GM12878 (cell line): ENCODE measurements around the gene KIAA1217. TPM values are rescaled to one million over a fixed set of nuclear protein-coding genes. Genes with fewer than 3 reads are reported as not detected.

Source experiments
- GABPA ChIP-seq: IDR thresholded peaks from 2 replicates; pipeline ENCODE4 v1.6.1; 2014; ENCODE audit warnings: antibody characterized with exemption, low read depth, mild to moderate bottlenecking, inconsistent platforms
- HDAC2 ChIP-seq: fragments of 200-600 bp; sonication (generic); IDR thresholded peaks from 2 replicates; pipeline ENCODE4 v1.6.1; 2017
- JUNB ChIP-seq: IDR thresholded peaks from 2 replicates; pipeline ENCODE4 v1.6.1; 2016; ENCODE audit warnings: antibody characterized with exemption, mild to moderate bottlenecking
- KDM1A ChIP-seq: fragments of 200-600 bp; sonication (generic); IDR thresholded peaks from 2 replicates; pipeline ENCODE4 v1.6.1; 2016; ENCODE audit warnings: borderline replicate concordance
- NBN ChIP-seq: fragments of 450-650 bp; IDR thresholded peaks from 2 replicates; pipeline ENCODE4 v1.6.1; 2016
- PML ChIP-seq: IDR thresholded peaks from 2 replicates; pipeline ENCODE4 v1.6.1; 2012; ENCODE audit warnings: low read length, inconsistent platforms
- RAD51 ChIP-seq: fragments of 450-650 bp; IDR thresholded peaks from 2 replicates; pipeline ENCODE4 v1.6.1; 2016; ENCODE audit warnings: moderate library complexity, mild to moderate bottlenecking, inconsistent platforms
- TCF12 ChIP-seq: IDR thresholded peaks from 2 replicates; pipeline ENCODE4 v1.6.1; 2011; ENCODE audit warnings: low read depth, mild to moderate bottlenecking, low read length
- polyA plus RNA-seq, 11 experiments: library from polyadenylated mRNA; depleted of rRNA in 4 of 11; unstranded in 6 of 11; stranded (reverse) in 5 of 11; fragments of >200 nt; fragmentation: Nextera tagmentation in 4 of 11; fragmentation: Illumina TruSeq in 1 of 11; extraction: Ambion mirVana in 4 of 11; extraction: Trizol in 1 of 11; gene quantifications; 1 replicate in 1 of 11; 2 replicates in 10 of 11; pipeline versions ENCODE4 v1.2.1 to v1.2.3, GENCODE V29; 2011 to 2016; ENCODE audit warnings: inconsistent platforms in 2 of 11, missing spikeins in 2 of 11, low read depth in 1 of 11
- total RNA-seq, 4 experiments: library from RNA; depleted of rRNA in 3 of 4; stranded (reverse); fragments of >200 nt in 3 of 4; fragmentation: Illumina TruSeq in 1 of 4; extraction: Trizol in 1 of 4; gene quantifications; 2 replicates each; pipeline versions ENCODE4 v1.2.1 to v1.2.3, GENCODE V29; 2013 to 2021
- TF ChIP-seq, protein P1 (sequence below): IDR thresholded peaks from 2 replicates; pipeline ENCODE4 v1.6.1; 2012; ENCODE audit warnings: low read length, inconsistent platforms
- TF ChIP-seq, protein P2 (sequence below): fragments of 450-650 bp; IDR thresholded peaks from 2 replicates; pipeline ENCODE4 v1.6.1; 2016; ENCODE audit warnings: mild to moderate bottlenecking
- TF ChIP-seq, protein P3 (sequence below): IDR thresholded peaks from 2 replicates; pipeline ENCODE4 v1.6.1; 2012; ENCODE audit warnings: low read depth, low read length, improper control_type of control experiment
- TF ChIP-seq, protein P4 (sequence below): fragments of 450-650 bp; IDR thresholded peaks from 2 replicates; pipeline ENCODE4 v1.6.1; 2017; ENCODE audit warnings: mild to moderate bottlenecking, moderate library complexity

KIAA1217 gene
- total and polyA plus RNA-seq, 10 of the 15 experiments (the other 5 are each of a cell fraction or from before 2014, with no cell fraction given) = 0.57 to 3.8 (median 2.1) TPM

DNA sequence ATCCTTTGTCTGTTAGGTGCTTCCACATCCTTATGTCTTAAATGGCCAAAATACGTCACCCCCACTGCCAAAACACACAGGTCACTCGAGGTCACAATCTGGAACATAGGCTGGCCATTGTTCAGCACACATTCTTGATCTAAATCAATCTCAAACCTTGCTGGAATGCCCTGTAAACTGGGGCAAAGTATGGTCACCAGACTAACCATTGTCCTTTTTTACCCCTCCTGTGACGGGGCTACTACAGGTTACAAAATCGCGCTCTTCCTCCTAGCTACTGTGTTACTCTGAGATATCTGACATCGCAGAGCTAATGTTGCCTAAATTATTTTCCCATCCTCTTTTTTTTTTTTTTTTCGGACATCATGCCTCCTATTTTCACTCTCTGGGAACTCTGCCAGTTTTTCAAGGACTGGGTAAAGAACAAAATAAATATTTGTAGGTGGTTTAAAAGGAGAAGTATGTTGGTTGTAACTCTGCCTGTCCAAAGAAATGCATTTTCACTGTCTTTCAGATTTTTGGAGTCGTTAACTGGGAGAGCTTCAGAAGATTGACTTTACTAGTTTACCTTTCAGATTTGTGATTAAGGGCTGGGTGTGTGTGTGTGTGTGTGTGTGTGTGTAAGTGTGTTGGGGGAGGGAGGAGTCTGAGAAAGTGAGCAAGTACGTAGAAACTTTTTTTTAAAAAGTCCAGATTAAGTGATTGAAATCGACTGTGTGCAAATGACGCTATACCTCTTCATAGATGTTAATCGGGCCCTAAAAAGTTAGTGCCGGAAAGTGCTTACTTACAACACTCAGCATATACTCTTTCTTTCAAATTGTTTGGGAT, 942 bp upstream of the KIAA1217 start (continued):
- TF ChIP-seq KDM1A (no peak), TCF12 (no peak), PML (no peak), NBN (no peak), HDAC2 (no peak), JUNB (no peak), GABPA (no peak), RAD51 (no peak)
- TF ChIP-seq, protein P1, sequence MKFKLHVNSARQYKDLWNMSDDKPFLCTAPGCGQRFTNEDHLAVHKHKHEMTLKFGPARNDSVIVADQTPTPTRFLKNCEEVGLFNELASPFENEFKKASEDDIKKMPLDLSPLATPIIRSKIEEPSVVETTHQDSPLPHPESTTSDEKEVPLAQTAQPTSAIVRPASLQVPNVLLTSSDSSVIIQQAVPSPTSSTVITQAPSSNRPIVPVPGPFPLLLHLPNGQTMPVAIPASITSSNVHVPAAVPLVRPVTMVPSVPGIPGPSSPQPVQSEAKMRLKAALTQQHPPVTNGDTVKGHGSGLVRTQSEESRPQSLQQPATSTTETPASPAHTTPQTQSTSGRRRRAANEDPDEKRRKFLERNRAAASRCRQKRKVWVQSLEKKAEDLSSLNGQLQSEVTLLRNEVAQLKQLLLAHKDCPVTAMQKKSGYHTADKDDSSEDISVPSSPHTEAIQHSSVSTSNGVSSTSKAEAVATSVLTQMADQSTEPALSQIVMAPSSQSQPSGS = no peak
- TF ChIP-seq, protein P2, sequence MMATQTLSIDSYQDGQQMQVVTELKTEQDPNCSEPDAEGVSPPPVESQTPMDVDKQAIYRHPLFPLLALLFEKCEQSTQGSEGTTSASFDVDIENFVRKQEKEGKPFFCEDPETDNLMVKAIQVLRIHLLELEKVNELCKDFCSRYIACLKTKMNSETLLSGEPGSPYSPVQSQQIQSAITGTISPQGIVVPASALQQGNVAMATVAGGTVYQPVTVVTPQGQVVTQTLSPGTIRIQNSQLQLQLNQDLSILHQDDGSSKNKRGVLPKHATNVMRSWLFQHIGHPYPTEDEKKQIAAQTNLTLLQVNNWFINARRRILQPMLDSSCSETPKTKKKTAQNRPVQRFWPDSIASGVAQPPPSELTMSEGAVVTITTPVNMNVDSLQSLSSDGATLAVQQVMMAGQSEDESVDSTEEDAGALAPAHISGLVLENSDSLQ = no peak
- TF ChIP-seq, protein P3, sequence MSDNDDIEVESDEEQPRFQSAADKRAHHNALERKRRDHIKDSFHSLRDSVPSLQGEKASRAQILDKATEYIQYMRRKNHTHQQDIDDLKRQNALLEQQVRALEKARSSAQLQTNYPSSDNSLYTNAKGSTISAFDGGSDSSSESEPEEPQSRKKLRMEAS = no peak
- TF ChIP-seq, protein P4, sequence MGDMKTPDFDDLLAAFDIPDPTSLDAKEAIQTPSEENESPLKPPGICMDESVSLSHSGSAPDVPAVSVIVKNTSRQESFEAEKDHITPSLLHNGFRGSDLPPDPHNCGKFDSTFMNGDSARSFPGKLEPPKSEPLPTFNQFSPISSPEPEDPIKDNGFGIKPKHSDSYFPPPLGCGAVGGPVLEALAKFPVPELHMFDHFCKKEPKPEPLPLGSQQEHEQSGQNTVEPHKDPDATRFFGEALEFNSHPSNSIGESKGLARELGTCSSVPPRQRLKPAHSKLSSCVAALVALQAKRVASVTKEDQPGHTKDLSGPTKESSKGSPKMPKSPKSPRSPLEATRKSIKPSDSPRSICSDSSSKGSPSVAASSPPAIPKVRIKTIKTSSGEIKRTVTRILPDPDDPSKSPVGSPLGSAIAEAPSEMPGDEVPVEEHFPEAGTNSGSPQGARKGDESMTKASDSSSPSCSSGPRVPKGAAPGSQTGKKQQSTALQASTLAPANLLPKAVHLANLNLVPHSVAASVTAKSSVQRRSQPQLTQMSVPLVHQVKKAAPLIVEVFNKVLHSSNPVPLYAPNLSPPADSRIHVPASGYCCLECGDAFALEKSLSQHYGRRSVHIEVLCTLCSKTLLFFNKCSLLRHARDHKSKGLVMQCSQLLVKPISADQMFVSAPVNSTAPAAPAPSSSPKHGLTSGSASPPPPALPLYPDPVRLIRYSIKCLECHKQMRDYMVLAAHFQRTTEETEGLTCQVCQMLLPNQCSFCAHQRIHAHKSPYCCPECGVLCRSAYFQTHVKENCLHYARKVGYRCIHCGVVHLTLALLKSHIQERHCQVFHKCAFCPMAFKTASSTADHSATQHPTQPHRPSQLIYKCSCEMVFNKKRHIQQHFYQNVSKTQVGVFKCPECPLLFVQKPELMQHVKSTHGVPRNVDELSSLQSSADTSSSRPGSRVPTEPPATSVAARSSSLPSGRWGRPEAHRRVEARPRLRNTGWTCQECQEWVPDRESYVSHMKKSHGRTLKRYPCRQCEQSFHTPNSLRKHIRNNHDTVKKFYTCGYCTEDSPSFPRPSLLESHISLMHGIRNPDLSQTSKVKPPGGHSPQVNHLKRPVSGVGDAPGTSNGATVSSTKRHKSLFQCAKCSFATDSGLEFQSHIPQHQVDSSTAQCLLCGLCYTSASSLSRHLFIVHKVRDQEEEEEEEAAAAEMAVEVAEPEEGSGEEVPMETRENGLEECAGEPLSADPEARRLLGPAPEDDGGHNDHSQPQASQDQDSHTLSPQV = no peak
